PC-3 (cell line): Measurements from ENCODE around the gene PFN2. TPM values are rescaled to one million over a fixed set of nuclear protein-coding genes. Genes with fewer than 3 reads are reported as not detected.

Experiments
- ATAC-seq: fragments of 200-7000 bp; cut with Tn5 transposase; 2 replicates; pipeline ENCODE4 v1.9.1; 2020; ENCODE audit warnings: mild to moderate bottlenecking, moderate library complexity
- BruUV-seq: library from RNA; stranded (reverse); fragments of 400-500 nt; replicated peaks from 2 replicates; lab custom pipeline; 2021; lab: Mats Ljungman, UMichigan
- CTCF ChIA-PET: fragments of 300-600 bp; sonication (Branson Sonifier 250); formaldehyde crosslinking; loops from one replicate; lab custom pipeline; 2022; ENCODE audit warnings: antibody characterized with exemption; lab: Charles Lee
- POLR2A ChIA-PET: fragments of 300-600 bp; sonication (Branson Sonifier 250); formaldehyde crosslinking; loops from one replicate; lab custom pipeline; 2022; ENCODE audit warnings: antibody characterized with exemption; ENCODE audit not compliant: unreplicated experiment; lab: Charles Lee
- DNase-seq: peaks from one replicate; pipeline ENCODE4 v3.0.0-alpha.2; 2015
- H2AFZ ChIP-seq: fragments of 300-600 bp; sonication (generic); 2 replicates; pipeline ENCODE4 v1.6.0; 2016; ENCODE audit warnings: antibody characterized with exemption, low read length
- H3F3A ChIP-seq: fragments of 300-600 bp; sonication (generic); one replicate; pipeline ENCODE4 v1.6.0; 2017; ENCODE audit warnings: antibody characterized with exemption, low read length, control low read depth, mild to moderate bottlenecking; ENCODE audit not compliant: unreplicated experiment
- H3K27ac ChIP-seq: fragments of 300-600 bp; sonication (generic); 2 replicates; pipeline ENCODE4 v1.5.1; 2016; ENCODE audit warnings: mild to moderate bottlenecking, low read length
- H3K27me3 ChIP-seq: fragments of 300-600 bp; sonication (generic); 2 replicates; pipeline ENCODE4 v1.6.1; 2016; ENCODE audit warnings: low read length, mixed read lengths
- H3K36me3 ChIP-seq: fragments of 300-600 bp; sonication (generic); 2 replicates; pipeline ENCODE4 v1.6.1; 2016; ENCODE audit warnings: low read depth, mixed run types, low read length, mixed read lengths
- H3K4me1 ChIP-seq: fragments of 300-600 bp; sonication (generic); 2 replicates; pipeline ENCODE4 v1.5.1; 2016; ENCODE audit warnings: low read length; ENCODE audit not compliant: insufficient read depth
- H3K4me2 ChIP-seq: fragments of 300-600 bp; sonication (generic); 2 replicates; pipeline ENCODE4 v1.6.0; 2016; ENCODE audit warnings: low read length
- H3K4me3 ChIP-seq: fragments of 300-600 bp; sonication (generic); 2 replicates; pipeline ENCODE4 v1.5.1; 2016; ENCODE audit warnings: mild to moderate bottlenecking, low read length, mixed read lengths
- H3K79me2 ChIP-seq: fragments of 300-600 bp; sonication (generic); 2 replicates; pipeline ENCODE4 v1.6.1; 2017; ENCODE audit warnings: low read length, mixed read lengths
- H3K9ac ChIP-seq: fragments of 300-600 bp; sonication (generic); 2 replicates; pipeline ENCODE4 v1.6.0; 2016; ENCODE audit warnings: mild to moderate bottlenecking, low read length
- H3K9me2 ChIP-seq: fragments of 300-600 bp; sonication (generic); replicated peaks from 2 replicates; pipeline ENCODE4 v1.6.1; 2016; ENCODE audit warnings: mixed run types, low read length, mixed read lengths
- H3K9me3 ChIP-seq: fragments of 300-600 bp; sonication (generic); 2 replicates; pipeline ENCODE4 v1.6.1; 2016; ENCODE audit warnings: low read length, mixed read lengths
- H4K20me1 ChIP-seq: fragments of 300-600 bp; sonication (generic); 2 replicates; pipeline ENCODE4 v1.6.1; 2016; ENCODE audit warnings: low read length, mixed read lengths
- EZH2 ChIP-seq: fragments of 300-600 bp; sonication (generic); IDR thresholded peaks from one replicate; pipeline ENCODE4 v1.6.1; 2017; ENCODE audit warnings: antibody characterized with exemption, mild to moderate bottlenecking, low read length; ENCODE audit not compliant: unreplicated experiment
- EZH2phosphoT487 ChIP-seq: fragments of 300-600 bp; sonication (generic); IDR thresholded peaks from 2 replicates; pipeline ENCODE4 v1.6.1; 2018; ENCODE audit warnings: mild to moderate bottlenecking, antibody characterized with exemption, low read length, borderline replicate concordance
- intact Hi-C: fragments of 100-400 bp; cut with micrococcal nuclease; formaldehyde crosslinking; loops from 2 replicates; pipeline ENCODE4 v1.9.0; 2023
- total RNA-seq: library from RNA; depleted of rRNA; stranded (reverse); fragments of >200 nt; gene quantifications from 2 replicates; pipeline ENCODE4 v1.2.3, GENCODE V29; 2014; rRNA removed
- TF ChIP-seq, protein P1 (sequence below): fragments of 300-600 bp; sonication (generic); conservative IDR thresholded peaks from 2 replicates; pipeline ENCODE4 v1.5.1; 2017; ENCODE audit warnings: antibody characterized with exemption, low read depth, mild to moderate bottlenecking, low read length

Gene PFN2
- total RNA-seq, 1 experiment from 2014 or later: 213 TPM

DNA sequence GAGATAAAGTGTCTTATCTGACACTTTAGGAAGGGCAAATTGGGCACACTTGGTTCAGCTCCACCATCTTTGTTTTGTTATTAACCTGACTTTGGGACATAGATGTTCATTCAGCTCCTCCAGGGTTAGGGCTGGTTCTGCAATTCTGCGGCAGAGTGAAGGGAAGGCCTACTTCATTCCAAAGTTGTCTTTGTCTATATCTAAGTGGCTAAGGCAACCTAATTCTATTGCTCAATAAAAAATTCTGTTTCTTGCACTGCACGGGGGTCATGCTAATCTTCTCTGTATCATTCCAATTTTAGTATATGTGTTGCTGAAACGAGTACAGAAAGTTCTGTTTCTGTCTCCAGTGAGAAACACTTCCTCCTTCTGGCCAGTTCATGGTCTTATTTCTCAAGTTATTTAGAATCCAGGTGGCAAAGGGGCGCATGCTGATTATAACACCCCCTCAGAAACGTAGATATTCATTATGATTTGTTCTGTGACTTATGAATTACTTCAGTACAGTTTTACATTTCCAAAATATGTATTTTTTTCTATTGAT lies 53.5 kb downstream of the PFN2 start:
- Histone ChIP-seq H3F3A (no peaks in the 10 kb centered on the region), H3K4me1 (no peaks in the 10 kb centered on the region), H3K27ac (no peak overlapping the region), H3K9me3 (no peaks in the 10 kb centered on the region), H3K9me2 (no peaks in the 10 kb centered on the region), H3K9ac (no peak overlapping the region), H3K4me3 (no peak overlapping the region), H4K20me1 (no peaks in the 10 kb centered on the region), H3K4me2 (no peak overlapping the region), H3K36me3 (peaks cover 4% of the 10 kb centered on the region; the same call in 1 of the 2 replicates), H2AFZ (no peak overlapping the region), H3K79me2 (no peaks in the 10 kb centered on the region), H3K27me3 (no peaks in the 10 kb centered on the region)
- TF ChIP-seq EZH2 (no peak), EZH2phosphoT487 (no peak)
- TF ChIP-seq, protein P1, sequence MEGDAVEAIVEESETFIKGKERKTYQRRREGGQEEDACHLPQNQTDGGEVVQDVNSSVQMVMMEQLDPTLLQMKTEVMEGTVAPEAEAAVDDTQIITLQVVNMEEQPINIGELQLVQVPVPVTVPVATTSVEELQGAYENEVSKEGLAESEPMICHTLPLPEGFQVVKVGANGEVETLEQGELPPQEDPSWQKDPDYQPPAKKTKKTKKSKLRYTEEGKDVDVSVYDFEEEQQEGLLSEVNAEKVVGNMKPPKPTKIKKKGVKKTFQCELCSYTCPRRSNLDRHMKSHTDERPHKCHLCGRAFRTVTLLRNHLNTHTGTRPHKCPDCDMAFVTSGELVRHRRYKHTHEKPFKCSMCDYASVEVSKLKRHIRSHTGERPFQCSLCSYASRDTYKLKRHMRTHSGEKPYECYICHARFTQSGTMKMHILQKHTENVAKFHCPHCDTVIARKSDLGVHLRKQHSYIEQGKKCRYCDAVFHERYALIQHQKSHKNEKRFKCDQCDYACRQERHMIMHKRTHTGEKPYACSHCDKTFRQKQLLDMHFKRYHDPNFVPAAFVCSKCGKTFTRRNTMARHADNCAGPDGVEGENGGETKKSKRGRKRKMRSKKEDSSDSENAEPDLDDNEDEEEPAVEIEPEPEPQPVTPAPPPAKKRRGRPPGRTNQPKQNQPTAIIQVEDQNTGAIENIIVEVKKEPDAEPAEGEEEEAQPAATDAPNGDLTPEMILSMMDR: no peak
- intact Hi-C loops: no loop called here
- POLR2A ChIA-PET: no interaction called here
- no TSS peak for BruUV-seq
- ATAC-seq (no peak), DNase-seq (no peak)
- CTCF ChIA-PET: no interaction called here

Other genes starting within 250 kb of the PFN2 start
- gene COMMD2, start 218.4 kb downstream of the PFN2 start, total RNA-seq: 22.7 and 24.8 TPM in 2 replicates
- not detected in 2 replicates for gene ANKUB1, start 178.3 kb downstream of the PFN2 start, total RNA-seq
- gene RNF13, start 157.7 kb downstream of the PFN2 start, total RNA-seq: 33.8 and 43.1 TPM in 2 replicates